ENCODE results near the gene CROCC2.

CROCC2 gene

DNA sequence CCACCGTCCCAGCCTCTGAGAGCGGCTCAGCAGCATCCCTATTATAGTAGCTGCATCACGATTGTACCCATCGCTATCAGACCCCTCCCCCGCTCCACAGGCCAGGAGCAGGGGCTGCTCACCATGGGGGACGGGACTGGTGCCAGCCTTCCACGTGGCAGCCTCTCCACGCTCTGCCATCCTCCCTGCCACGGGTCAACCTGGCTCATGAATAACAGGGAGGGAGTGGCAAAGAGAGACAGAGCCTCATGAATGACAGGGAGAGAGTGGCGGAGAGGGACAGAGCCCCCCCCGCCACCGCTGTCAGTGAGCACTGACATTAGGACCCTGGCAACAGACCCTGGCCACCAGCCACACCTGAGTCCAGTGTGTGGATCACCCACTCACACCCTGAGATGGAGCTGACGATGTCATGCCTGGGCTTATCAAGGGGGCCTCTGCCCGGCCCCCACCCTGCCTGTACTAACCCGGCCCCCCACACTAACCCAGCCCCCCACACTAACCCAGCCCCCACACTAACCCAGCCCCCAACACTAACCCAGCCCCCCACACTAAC is 16.9 kb downstream of the CROCC2 start:
- DNase-seq, result no peak

DNA sequence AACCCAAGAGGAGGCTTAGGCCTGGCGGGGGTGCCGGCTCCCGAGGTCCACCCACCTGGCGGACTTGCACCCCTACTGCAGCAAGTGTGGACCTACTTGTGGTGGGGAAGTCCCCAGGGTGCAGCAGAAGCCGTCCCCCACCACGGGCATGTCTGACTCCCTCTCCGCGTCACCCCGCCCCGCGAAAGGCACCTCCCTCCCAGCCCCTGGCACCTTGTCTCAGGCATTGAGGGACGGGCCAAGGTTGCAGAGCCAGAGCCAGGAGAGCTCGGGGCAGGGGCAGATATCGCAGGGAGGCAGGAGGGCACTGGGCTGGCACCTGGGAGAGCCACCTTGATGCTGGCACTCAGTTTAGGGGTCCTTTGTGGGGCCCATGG is 19.0 kb downstream of the CROCC2 start:
- DNase-seq, result peak; percentile 5

DNA sequence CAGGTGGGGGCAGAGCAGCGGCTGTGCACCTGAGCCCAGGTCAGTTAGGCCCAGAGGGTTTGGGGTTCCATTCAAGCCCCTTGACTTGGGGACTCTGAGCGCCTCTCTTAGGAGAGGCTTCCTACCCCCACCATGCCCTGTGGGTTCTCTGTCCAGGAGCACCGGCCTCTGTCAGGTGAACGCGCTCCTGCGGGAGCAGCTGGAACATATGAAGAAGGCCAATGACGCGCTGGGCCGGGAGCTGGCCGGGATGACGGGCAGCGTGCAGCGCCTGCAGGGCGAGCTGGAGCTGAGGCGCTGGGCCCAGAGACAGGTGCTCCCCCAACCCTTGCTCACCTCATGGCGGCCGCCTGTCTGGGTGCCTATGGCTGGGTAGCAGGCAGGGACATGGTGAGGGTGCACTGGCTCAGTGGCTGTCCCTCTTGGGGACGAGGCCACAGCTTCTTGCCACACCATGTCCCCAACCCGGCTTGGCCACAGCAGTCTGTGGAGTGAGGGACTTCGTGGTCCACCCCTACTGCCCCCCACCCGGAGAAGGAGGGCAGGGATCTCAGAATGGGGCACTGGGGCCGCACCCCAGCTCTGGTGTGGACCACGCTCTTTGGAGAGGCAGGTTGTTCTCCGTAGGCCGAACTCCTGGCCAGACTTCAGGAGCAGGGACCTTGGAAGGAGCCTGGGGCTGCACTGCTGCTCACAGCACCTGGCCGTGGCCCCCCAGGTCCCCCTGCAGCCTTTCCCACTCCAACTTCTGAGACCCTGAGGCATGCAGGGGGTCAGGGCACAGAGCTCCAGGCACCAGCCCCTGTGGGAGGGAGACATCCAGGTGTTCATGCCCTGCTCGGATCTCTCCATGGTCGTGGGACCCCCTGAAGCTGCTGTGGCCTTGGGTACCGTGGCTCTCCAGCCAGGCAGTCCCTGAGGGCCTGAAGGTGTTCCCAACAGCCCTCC is 19.7 kb downstream of the CROCC2 start:
- peak; percentile 2 for DNase-seq

DNA sequence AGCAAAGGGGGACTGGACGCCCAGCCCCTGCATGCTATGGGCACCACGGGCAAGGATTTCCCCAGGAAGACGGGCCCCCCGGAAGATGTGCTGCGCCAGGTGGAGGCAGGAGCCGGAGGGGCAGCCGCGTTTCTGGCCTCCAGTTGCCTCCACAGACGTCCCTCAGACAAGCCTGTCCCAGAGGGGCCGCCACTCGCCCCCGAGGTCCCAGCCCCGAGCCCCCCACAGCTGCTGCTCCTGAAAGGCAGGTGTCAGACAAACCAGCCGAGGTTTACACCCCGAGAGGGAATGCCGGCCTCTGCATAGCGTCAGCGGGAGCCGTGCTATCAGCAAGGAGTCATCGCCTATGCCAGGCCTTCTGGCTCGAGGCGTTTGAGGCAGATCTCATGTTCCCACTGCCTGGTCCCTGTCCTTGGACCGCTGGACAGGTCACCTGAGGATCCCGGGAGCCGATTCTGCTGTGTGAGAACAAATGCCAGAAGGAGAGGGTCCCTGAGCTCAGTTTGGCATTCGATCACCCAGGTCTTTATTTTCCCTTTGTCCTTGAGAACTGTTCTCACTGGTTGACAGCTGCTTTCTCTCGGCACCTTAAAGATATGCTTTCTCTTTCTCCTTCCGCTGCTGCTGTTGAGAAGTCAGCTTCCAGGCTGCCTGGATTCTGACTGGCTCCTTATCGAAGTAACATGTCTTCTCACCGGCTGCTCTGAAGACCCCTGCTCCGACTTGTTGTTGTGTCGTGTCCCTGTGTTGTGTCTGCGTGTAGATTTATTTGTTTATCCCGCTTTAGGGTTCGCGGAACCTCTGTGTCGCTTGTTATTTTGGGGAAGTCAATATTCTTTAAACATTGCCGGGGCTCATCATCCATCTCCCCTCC is 20.6 kb downstream of the CROCC2 start:
- no peak for DNase-seq

DNA sequence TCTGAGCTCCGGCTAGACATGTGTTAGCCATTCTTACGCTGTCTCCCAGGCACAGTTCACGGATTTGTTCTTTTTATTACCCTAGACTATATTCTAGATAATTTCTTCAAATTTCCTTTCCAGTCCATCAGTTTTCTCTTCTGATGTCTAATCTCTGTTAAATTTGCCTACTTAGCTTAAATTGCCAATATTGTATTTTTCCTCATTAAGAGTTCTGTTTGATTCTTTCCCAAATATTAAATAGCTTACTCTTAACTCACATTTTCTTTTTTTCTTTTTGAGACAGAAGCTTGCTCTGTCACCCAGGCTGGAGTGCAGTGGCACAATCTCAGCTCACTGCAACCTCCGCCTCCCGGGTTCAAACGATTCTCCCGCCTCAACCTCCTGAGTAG is 21.2 kb downstream of the CROCC2 start:
- DNase-seq, result no peak

DNA sequence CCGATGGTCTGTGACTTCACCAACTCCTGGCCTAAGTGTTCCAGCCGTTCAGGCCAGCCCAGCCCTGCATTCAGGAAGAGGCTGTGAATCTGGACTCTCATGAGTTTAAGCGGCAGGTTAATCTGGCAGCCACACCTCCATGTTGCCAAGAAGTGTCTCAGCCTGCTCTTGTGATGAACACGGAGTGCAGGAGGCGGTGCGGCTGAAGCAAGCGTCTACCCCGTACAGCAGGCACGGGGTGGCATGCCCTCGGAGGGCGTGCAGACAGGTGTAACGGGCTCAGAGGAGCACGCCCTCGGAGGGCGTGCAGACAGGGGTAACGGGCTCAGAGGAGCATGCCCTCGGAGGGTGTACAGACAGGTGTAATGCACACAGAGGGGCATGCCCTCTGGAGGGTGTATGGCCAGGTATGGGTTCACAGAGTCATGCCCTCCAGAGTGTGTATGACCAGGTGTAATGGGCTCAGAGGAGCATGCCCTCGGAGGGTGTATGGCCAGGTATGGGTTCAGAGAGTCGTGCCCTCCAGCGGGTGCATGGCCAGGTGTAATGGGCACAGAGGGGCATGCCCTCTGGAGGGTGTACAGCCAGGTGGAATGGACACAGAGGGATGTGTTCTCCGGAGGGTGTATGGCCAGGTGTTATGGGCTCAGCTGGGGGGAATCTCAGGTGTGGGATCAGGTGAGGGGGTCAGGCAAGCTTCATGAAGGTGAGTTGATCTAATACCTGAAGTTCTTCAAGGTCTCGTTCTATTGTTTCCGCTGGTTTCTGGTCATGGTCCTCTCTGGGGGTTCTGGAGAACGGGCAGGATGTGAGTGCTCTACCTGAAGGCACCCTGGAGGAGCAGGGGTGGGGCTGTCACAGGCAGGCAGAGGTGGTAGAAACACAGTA is 22.6 kb downstream of the CROCC2 start:
- no peak for DNase-seq

DNA sequence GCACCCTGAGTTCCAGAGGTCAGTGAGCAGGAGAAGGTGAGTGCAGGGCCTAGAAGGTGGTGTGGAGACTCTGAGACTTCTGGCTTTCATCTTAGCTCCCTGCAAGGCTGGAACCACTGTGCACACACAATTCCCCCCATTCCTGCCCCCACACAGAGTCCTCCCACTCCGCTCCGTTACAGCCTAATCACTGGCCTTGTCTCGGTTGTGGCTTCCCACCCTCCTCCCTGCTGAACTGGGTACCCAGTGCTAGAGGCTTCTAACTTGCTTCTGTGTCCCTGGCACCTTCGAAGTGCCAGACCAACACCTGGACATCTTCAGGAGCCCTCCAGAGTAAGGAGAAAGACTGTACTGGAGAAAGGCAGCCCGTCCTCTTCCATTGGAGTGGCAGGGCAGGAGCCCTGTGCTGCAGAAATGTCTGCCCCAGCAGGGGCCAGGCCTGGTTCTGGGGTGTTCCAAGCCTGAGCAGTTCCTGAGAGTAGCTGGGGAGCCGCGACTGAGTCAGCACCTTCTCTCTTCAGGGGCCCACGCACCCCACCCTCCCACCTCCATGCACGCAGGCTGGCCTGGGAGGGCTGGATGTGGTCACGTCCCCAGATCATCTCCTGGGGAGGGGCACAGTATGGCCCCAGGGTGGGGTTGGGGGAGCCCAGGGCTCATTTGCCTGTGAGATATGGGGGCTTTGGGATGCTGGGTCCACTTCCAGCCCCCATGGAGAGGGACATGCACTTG is 23.4 kb downstream of the CROCC2 start:
- peak; percentile 2 for DNase-seq

DNA sequence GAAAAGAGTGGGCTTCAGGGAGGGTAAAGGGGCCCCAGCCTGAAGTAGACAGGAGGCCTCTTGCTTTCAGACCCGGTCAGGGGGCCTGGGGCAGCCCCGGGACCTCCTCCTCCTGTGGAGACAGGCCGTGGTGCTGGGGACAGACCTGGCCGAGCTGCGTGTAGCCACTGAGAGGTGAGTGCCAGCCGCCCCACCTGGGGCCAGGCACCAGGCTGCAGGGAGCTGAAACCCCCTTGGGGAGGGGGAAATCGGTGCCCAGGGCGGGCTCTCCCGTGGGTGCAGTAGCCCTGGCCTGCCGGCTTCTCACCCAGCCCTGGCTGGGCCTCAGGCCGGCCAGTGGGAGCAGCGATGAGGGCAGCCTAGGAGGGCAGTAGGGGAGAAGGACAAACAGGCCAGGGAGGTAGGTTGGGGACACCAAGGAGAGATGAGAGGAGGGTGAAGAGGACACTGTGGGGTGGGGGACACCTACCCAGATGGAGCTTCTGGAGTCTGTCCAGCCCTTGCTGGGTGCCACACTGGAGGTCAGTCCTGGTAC is 24.0 kb downstream of the CROCC2 start:
- DNase-seq, result no peak

DNA sequence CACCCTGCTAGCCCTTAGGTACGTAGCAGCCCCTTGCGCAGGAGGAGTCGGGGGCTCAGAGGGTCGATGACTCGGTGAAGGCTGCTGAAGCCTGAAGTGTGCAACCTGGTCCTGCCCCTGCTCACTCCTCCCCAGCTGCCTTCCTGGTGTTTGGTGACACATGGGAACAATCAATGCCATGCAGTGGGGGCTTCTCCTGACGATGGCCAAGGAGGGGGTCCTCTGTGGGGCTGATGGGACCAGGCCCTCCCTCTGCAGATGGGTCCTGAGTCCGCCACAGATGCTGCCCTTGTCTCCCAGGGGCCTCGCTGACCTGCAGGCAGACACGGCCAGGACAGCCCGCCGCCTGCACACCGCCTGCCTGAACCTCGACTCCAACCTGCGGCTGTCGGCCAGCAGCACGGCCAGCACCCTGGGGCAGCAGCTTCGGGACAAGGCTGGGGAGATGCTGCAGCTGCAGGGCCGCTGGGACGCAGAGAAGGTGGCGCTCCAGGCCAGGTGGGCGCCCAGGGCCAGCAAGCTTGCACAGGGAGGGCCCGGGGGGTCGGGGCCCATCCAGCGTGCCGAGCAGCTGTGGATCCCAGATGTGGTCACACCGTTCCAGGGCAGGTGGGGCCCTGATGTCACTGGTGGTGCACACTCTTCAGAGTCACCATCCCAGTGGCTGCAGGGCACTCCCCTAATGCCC is 24.6 kb downstream of the CROCC2 start:
- DNase-seq, result no peak

DNA sequence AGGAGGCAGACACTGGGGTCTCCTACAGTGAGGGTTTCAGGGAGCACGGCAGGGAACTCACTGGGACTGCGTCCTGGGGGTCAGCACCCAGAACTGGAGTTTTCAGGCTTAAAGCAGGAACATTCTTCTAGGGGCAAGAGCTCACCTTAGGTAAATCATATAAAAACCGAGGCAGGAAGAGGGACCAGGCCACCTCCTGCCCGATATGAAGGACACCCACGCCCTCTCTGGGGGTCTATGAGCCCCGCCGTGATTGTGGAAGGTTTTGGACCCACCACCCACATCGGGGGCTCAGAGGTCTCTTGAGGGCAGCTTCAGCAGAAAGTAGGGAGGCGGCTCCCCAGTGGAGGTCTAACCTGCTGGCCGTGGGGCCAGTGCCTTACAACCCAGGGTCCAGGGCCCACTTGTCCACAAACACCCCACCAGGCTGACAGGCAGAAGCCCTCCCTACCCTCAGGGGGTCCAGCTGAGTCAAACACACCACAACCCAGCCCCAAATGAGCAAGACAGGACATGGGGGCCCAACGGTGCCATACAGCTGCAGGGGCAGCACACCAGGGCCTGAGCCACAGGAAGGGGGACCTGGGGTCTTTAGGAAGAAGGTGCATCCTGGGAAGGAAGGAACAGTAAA is 25.3 kb downstream of the CROCC2 start:
- no peak for DNase-seq

DNA sequence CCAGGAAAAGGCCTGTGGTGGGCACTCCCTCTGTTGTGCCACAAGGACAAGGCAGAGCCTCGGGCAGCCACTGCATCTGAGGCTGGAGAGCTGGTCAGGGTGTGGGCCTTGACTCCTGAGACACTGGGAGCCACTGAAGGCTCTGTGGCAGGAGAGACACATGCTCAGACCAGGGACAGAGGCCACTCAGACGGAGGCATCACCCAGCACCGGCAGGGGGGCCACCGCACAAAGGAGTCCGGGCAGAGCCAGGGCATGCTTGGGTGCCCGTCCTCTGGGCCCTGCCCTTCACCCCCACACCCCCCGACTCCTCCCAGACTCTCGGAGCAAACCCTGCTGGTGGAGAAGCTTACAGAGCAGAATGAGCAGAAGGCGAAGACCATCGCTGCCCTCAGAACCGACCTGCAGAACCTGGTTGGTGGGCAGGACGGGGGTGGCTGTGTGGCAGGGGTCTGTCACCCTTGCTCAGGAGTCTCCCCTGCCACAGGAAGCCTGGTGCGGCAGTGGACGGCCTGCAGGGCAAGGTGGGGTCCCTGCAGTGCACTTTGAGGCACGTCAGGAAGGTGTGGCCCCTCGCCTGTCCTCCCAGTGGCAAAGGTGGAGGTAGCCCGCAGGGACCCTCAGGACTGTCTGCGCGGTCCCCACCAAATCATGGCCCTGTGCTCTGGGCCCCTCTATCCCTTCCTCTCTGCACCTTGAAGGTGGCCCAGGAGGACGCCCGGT is 26.0 kb downstream of the CROCC2 start:
- no peak for DNase-seq

DNA sequence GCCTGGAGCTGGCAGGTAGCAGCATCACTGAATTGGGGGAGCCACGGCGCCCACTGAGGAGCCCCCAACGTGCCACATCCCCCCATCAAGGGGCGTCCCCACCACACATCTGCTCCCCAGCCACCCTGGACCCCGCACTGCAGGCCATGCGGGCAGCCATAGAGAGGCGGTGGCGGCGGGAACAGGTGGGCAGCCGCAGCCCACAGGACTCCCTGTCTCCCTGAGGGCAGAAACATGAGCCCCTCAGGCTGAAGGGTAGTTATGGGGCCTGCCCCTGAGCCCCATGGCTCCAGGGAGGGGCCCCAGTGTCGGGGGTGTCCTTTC is 26.6 kb downstream of the CROCC2 start:
- peak; percentile 2 for DNase-seq

DNA sequence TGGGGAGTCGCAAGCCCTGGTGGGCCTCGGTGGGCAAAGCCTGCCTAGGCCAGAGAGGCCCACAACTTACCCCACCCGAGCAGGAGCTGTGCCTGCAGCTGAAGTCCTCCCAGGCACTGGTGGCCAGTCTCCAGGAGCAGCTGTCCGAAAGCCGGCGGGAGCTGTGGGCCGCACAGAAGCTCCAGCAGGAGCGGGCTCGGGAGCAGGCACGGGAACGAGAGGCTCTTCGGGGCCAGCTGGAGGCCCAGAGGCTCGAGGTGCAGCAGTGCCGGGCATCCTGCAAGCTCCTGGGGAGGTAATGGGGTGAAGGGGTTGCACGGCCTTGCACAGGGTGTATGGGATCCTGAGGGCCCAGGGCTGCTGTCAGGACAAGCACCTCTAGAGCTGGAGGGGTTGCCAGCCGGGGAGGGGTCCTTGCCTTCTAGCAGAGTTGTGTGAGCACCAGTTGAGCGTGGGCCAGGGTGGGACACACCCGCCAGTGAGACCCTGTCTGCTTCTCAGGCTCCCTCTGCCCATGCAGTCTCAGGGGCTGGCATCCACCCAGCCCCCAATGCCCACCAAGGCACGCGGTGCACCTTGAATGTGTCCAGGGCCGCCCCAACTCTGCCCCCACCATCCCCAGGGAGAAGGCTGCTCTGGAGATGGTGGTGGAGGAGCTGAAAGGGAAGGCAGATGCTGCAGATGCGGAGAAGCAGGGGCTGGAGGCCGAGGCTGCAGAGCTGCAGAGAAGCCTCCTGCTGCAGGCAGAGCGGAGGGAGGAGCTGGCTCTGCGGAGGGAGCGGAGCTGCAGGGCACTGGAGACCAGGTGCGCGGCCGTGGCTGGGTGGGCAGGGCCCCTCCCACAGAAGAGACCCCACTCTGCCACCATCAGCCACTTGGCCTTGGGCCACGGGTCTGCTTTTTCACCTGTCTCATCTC is 27.2 kb downstream of the CROCC2 start:
- DNase-seq, result peak; percentile 3

DNA sequence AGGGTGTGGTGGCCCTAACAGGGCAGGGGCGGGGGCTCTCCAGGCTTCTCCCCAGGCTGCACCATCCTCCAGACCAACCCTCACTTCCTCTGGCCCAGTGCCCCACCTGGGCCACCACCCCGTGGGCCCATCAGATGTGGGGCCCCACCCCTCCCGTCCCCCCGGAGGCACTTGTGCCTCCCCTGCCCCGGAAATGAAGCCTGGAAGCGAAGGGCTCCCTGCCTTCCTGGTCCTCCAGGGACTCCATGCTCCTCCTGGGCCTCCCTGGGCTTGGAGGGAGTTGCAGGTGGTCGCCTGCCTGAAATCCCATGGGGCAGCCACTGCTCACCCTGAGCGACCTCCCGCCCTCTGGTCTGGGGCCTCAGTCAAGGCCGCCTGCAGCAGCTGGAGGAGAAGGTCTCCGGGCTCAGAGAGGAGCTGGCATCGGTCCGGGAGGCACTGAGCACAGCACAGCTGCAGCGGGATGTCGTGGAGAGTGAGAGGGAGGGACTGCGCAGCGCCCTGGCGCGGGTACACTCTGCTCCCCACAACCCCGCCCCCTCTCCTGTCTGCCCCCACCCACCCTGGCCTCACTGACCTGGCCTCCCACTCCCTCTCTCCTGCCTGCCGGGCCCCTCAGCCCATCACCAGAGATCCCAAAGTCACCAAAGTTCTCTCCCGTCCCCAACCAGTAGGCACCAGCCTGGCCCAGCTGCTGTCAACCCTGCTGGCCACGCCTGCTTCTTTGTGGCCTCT is 28.0 kb downstream of the CROCC2 start:
- DNase-seq, result no peak

DNA sequence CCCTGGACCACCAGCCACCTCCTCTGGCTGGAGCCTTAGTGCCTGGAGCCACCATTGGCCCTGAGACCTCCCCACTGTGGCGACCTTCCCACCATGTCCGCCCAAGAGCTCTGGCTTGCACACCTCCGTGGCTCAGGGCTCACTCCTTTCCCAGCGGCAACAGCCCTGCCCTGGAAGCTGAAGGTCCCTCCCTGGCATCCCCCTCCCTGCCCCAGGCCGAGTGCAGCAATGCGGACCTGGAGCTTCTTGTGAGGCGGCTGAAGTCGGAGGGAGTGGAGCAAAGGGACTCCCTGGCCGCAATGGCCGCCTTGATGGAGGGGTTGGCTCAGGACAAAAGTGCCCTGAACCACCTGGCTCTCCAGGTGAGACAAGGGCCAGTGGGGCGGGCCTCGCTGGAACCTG is 28.6 kb downstream of the CROCC2 start:
- DNase-seq, result no peak

DNA sequence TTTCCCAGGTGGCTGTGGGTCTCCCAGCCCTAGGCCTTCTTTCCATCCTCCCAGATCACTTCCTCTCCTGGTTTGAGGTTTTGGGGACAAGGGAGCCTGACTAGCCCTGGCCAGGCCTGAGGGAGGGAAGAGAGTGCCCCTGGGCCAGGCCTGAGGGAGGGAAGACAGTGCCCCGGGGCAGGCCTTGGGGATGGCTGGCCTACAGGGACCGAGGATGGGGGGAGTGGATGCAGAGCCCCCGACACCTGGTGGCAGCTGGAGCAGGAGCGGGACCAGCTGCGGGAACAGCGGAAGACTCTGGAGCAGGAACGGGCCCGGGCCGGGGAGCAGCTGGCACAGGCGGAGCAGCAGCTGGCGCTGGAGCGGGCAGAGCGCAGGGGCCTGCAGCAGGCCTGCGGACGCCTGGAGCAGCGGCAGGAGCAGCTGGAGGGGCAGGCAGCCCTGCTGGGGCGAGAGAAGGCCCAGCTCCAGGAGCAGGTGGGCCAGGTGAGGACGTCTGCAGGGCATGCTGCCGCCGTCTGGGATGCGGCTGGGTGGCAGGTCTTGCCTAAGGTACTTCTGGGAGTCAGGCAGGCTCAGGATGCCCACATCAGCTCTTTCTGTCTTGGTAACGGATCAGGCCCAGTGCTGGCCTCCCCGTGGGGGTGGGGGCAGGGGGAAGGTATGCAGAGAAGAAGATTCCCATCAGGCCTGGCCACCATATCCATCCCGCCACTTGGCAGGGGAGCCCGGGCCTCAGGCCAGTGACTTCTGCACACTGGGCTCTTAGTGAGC is 29.2 kb downstream of the CROCC2 start:
- peak; percentile 2 for DNase-seq

DNA sequence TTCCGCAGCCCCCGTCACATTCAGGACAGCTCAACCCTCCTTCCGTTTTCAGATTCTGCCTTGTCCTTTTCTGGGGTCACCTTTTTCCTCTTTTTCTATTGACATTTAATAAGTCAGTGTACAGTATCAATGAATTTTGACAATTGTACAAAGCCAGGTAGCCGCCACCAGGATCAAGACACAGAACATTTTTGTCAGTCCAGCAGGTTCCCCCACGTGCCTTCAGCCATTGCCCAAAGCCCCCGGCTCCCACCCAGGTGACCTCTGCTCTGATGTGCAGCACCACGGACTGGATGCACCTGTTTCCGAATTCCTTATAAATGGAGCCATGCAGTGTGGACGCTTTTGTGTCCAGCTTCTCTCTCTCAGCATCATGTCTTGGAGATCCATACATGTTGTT is 30.0 kb downstream of the CROCC2 start:
- no peak for DNase-seq
